Activated naive CD8-positive, alpha-beta T cell treated with anti-CD3 and anti-CD28 coated beads, Interleukin-2, amount 10 ng/mL, durations not matched to agents 7 days and 5 days (primary cell): ENCODE results near the gene KCTD4. TPM values are rescaled to one million over a fixed set of nuclear protein-coding genes. Genes with fewer than 3 reads are reported as not detected.

Experiments used
- ATAC-seq: fragments of 150-1000 bp; cut with Tn5 transposase; one replicate; pipeline ENCODE4 v1.10.0; 2021; ENCODE audit warnings: low read depth, moderate library complexity
- POLR2A ChIA-PET: fragments of 350-600 bp; sonication (Branson Sonifier 250); formaldehyde crosslinking; loops from one replicate; lab custom pipeline; 2021; ENCODE audit warnings: antibody characterized with exemption; lab: Charles Lee
- DNase-seq: peaks from one replicate; pipeline ENCODE4 v3.0.0; 2021
- H3K27ac Mint-ChIP-seq: one replicate; pipeline ENCODE4 v1.8.0; 2022; ENCODE audit warnings: mild to moderate bottlenecking, mixed read lengths
- H3K27me3 Mint-ChIP-seq: one replicate; pipeline ENCODE4 v1.8.0; 2022; ENCODE audit warnings: mild to moderate bottlenecking, moderate library complexity, mixed read lengths
- H3K36me3 Mint-ChIP-seq: one replicate; pipeline ENCODE4 v1.8.0; 2021; ENCODE audit warnings: mild to moderate bottlenecking, mixed read lengths
- H3K4me1 Mint-ChIP-seq: one replicate; pipeline ENCODE4 v1.8.0; 2021; ENCODE audit warnings: mixed read lengths
- H3K4me3 Mint-ChIP-seq: one replicate; pipeline ENCODE4 v1.8.0; 2022; ENCODE audit warnings: mild to moderate bottlenecking, moderate library complexity, mixed read lengths
- H3K9me3 Mint-ChIP-seq: one replicate; pipeline ENCODE4 v1.8.0; 2021; ENCODE audit warnings: mixed read lengths
- total RNA-seq, 2 experiments: library from RNA; stranded (reverse); gene quantifications; one replicate each; pipeline ENCODE4 v1.2.3, GENCODE V29; 2021

The KCTD4 gene
- total RNA-seq, 2 experiments from 2014 or later = not detected

DNA sequence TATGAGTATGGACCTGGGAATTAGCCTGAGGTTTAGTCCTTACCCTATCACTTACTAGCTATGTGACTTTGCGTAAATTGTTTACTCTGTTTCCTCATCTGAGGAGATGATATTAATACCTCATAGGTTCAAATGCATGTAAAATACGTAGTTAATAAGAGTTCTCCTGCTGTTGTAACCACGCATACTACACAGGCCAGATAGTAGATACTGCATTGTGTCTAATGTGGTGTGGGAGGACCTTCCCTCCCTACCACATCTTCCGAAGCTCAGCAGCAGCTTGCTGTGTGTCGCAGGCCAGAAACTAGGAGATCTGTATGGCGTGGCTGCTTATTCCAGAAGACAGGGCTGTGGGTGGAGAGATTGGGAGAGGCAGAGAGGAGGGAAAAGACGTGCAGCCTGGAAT is 57.5 kb downstream of the KCTD4 start:
- POLR2A ChIA-PET = no interaction called here
- Mint-ChIP-seq H3K27me3 (no peaks in the 10 kb centered on the region), H3K4me1 (peaks cover under 1% of the 10 kb centered on the region), H3K27ac (no peak overlapping the region), H3K4me3 (no peak overlapping the region), H3K9me3 (no peaks in the 10 kb centered on the region), H3K36me3 (peaks cover 18% of the 10 kb centered on the region)
- ATAC-seq = no peak
- no peak for DNase-seq

Other genes starting within 250 kb of the KCTD4 start
- gene NUFIP1, start 211.6 kb downstream of the KCTD4 start, total RNA-seq = 1 to 10 TPM; 5.1 TPM
- gene GPALPP1, start 211.5 kb downstream of the KCTD4 start, total RNA-seq = 10 to 100 TPM; 34.0 to 35.0 TPM
- gene GTF2F2, start 80.5 kb downstream of the KCTD4 start, total RNA-seq = 10 to 100 TPM; 15.0 to 15.1 TPM
- gene TPT1, start 140.1 kb upstream of the KCTD4 start, total RNA-seq = 1,000 to 10,000 TPM; 5,393 to 5,681 TPM
- 10 to 100 TPM; 18.6 to 19.6 TPM for gene SLC25A30, start 217.3 kb upstream of the KCTD4 start, total RNA-seq